ENCODE results near the gene RAVER2. TPM values are rescaled to one million over a fixed set of nuclear protein-coding genes. Genes with fewer than 3 reads are reported as not detected.

Gene RAVER2
- total and polyA plus RNA-seq, 10 of the 15 experiments (the other 5 are each of a cell fraction or from before 2014, with no cell fraction given), result 0.09 to 0.59 (median 0.41) TPM; not detected in 2

DNA sequence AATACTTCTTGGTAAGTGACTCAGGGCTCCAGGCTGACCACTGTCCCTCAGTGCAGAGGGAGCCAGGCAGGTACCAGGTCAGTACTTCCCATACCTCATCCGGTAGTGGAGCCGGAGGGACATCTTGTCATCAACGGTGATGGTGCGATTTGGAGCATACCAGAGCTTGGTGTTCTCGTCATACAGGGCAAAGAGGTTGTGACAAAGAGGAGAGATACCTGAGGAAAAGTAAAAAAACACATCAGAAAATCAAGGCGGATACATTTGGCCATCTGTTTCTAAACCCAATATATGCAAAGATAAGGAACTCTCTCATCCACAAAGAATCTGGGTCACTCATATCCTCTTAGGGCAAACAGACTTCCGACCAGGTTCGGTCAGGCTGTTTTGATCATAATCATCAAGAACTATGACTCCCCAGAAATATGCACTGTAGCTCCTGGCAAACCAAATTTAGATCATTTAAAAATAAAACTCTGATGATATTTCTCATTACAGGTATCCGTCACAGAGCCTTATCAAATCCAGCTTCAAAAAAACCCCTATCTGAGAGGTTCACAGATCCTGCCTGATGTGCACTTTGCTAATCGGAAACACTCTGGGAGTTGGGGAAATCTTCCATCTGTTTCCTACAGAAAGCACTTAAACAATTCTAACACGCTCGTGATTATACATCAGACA, 134.2 kb downstream of the RAVER2 start:
- no peak overlapping the region for H2AFZ ChIP-seq (ENCODE audit: control insufficient read depth, low read depth, low read length)
- POLR2A ChIA-PET, result no interaction called here
- no peaks in the 10 kb centered on the region for H3K9me3 ChIP-seq (replicated peaks; ENCODE audit: control insufficient read depth, insufficient read depth, low read length)
- in situ Hi-C loops (cut with MboI) (no loop called here), intact Hi-C loops (cut with micrococcal nuclease; ENCODE audit: unreplicated experiment) (no loop called here)
- H3K36me3 ChIP-seq (ENCODE audit: control insufficient read depth in 2 of 2, insufficient read depth in 2 of 2, low read length in 1 of 2), result peaks cover 8 to 23% of the 10 kb centered on the region in 2 experiments; a peak in 3 of 4 replicates
- no peak for DNase-seq (ENCODE audit: low read depth, low spot score)
- H3K4me3 ChIP-seq, result no peak overlapping the region
- no peak for TF ChIP-seq EED (IDR thresholded peaks at IDR 0.05; ENCODE audit: low read depth)
- H3K4me1 ChIP-seq (ENCODE audit: control insufficient read depth, insufficient read depth, low read length), result peaks cover 30% of the 10 kb centered on the region
- no peak overlapping the region for H3K9ac ChIP-seq (ENCODE audit: control insufficient read depth, insufficient read depth, low read length)
- H3K79me2 ChIP-seq (ENCODE audit: control insufficient read depth, insufficient read depth, low read length), result no peaks in the 10 kb centered on the region; the same call in none of the 2 replicates
- no peak for ATAC-seq
- no peaks in the 10 kb centered on the region for H3K27me3 ChIP-seq (replicated peaks in 1 of 2; ENCODE audit: control insufficient read depth in 2 of 2, insufficient read depth in 2 of 2, low read length in 1 of 2)
- 99% methylated on average over 12 of the region's 12 CpGs for WGBS (ENCODE audit: insufficient coverage, insufficient replicate concordance, low lambda C conversion rate, missing lambda C conversion rate)
- FAIRE-seq, result no peak
- SMC1A ChIA-PET (ENCODE audit: uncharacterized antibody, unreplicated experiment), result interaction anchor here (1.0 to 4.2 kb wide), 2 partner anchors 14 to 16 kb away, joined by 4 to 17 read pairs; no protein-coding TSS in a partner anchor
- no TSS peak for BruUV-seq (replicated peaks)
- RAD21 ChIA-PET (ENCODE audit: unreplicated experiment), result no interaction called here
- H3K27ac ChIP-seq (ENCODE audit: control insufficient read depth, insufficient read depth), result no peak overlapping the region
- no peaks in the 10 kb centered on the region; the same call in 1 of the 2 replicates for H4K20me1 ChIP-seq (ENCODE audit: control insufficient read depth, insufficient read depth)
- H3K4me2 ChIP-seq (ENCODE audit: control insufficient read depth, insufficient read depth), result no peak overlapping the region
- CTCF ChIA-PET, result interaction anchor here (2.0 kb wide), 1 partner anchor 56 kb away, joined by 5 read pairs; no protein-coding TSS in a partner anchor

DNA sequence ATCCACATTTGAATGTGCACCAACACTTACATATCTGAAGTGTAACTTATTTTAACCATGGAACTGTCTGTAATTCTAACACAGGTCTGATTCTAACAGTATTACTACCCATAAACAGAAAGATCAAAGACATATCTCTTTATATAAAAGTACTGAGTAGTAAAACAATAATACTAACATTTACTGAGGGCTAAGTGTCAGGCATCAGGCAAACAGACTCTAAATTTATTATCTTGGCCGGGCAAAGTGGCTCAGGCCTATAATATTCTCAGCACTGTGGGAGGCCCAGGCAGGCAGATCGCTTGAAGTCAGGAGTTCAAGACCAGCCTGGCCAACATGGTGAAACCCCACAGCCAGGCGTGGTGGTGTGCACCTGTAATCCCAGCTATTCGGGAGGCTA, 135.6 kb downstream of the RAVER2 start:
- 92% methylated on average over 4 of the region's 4 CpGs for WGBS (ENCODE audit: insufficient coverage, insufficient replicate concordance, low lambda C conversion rate, missing lambda C conversion rate)
- in situ Hi-C loops (cut with MboI), result no loop called here
- ChIA-PET SMC1A (ENCODE audit: uncharacterized antibody, unreplicated experiment) (interaction anchor here (4.2 kb wide), 1 partner anchor 14 kb away, joined by 17 read pairs; no protein-coding TSS in a partner anchor), POLR2A (no interaction called here), CTCF (no interaction called here), RAD21 (ENCODE audit: unreplicated experiment) (no interaction called here)
- no peak overlapping the region for H3K4me3 ChIP-seq
- no peak overlapping the region for H3K27ac ChIP-seq (ENCODE audit: control insufficient read depth, insufficient read depth)
- peaks cover 30% of the 10 kb centered on the region for H3K4me1 ChIP-seq (ENCODE audit: control insufficient read depth, insufficient read depth, low read length)
- H2AFZ ChIP-seq (ENCODE audit: control insufficient read depth, low read depth, low read length), result no peak overlapping the region
- no peaks in the 10 kb centered on the region for H3K27me3 ChIP-seq (replicated peaks in 1 of 2; ENCODE audit: control insufficient read depth in 2 of 2, insufficient read depth in 2 of 2, low read length in 1 of 2)
- no peaks in the 10 kb centered on the region for H3K9me3 ChIP-seq (replicated peaks; ENCODE audit: control insufficient read depth, insufficient read depth, low read length)
- TF ChIP-seq, protein P1, sequence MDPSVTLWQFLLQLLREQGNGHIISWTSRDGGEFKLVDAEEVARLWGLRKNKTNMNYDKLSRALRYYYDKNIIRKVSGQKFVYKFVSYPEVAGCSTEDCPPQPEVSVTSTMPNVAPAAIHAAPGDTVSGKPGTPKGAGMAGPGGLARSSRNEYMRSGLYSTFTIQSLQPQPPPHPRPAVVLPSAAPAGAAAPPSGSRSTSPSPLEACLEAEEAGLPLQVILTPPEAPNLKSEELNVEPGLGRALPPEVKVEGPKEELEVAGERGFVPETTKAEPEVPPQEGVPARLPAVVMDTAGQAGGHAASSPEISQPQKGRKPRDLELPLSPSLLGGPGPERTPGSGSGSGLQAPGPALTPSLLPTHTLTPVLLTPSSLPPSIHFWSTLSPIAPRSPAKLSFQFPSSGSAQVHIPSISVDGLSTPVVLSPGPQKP (IDR thresholded peaks at IDR 0.05; ENCODE audit: low read depth, low read length), result no peak
- TF ChIP-seq, protein P2, sequence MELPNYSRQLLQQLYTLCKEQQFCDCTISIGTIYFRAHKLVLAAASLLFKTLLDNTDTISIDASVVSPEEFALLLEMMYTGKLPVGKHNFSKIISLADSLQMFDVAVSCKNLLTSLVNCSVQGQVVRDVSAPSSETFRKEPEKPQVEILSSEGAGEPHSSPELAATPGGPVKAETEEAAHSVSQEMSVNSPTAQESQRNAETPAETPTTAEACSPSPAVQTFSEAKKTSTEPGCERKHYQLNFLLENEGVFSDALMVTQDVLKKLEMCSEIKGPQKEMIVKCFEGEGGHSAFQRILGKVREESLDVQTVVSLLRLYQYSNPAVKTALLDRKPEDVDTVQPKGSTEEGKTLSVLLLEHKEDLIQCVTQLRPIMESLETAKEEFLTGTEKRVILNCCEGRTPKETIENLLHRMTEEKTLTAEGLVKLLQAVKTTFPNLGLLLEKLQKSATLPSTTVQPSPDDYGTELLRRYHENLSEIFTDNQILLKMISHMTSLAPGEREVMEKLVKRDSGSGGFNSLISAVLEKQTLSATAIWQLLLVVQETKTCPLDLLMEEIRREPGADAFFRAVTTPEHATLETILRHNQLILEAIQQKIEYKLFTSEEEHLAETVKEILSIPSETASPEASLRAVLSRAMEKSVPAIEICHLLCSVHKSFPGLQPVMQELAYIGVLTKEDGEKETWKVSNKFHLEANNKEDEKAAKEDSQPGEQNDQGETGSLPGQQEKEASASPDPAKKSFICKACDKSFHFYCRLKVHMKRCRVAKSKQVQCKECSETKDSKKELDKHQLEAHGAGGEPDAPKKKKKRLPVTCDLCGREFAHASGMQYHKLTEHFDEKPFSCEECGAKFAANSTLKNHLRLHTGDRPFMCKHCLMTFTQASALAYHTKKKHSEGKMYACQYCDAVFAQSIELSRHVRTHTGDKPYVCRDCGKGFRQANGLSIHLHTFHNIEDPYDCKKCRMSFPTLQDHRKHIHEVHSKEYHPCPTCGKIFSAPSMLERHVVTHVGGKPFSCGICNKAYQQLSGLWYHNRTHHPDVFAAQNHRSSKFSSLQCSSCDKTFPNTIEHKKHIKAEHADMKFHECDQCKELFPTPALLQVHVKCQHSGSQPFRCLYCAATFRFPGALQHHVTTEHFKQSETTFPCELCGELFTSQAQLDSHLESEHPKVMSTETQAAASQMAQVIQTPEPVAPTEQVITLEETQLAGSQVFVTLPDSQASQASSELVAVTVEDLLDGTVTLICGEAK (IDR thresholded peaks at IDR 0.05; ENCODE audit: borderline replicate concordance), result no peak
- TF ChIP-seq EZH2 (IDR thresholded peaks at IDR 0.05; ENCODE audit: borderline replicate concordance, control insufficient read depth, low read depth, low read length), result no peak
- no peak for TF ChIP-seq FOXM1 (IDR thresholded peaks at IDR 0.05; ENCODE audit: low read depth, low read length)
- no peak for TF ChIP-seq SMC3 (IDR thresholded peaks at IDR 0.05; ENCODE audit: borderline replicate concordance, low read length)
- no peak for TF ChIP-seq CHD1 (IDR thresholded peaks at IDR 0.05; ENCODE audit: low read depth, low read length)
- no peak for TF ChIP-seq CBFB (IDR thresholded peaks at IDR 0.05; ENCODE audit: low read depth)
- TF ChIP-seq PAX5 (IDR thresholded peaks at IDR 0.05; ENCODE audit: borderline replicate concordance, low read depth, low read length), result no peak
- no peak for TF ChIP-seq STAT3 (IDR thresholded peaks at IDR 0.05; ENCODE audit: low read depth, low read length)
- H4K20me1 ChIP-seq (ENCODE audit: control insufficient read depth, insufficient read depth), result no peaks in the 10 kb centered on the region; the same call in 1 of the 2 replicates
- H3K36me3 ChIP-seq (ENCODE audit: control insufficient read depth in 2 of 2, insufficient read depth in 2 of 2, low read length in 1 of 2), result peaks cover 4 to 20% of the 10 kb centered on the region in 2 experiments; a peak in 3 of 4 replicates
- intact Hi-C loops (cut with micrococcal nuclease; ENCODE audit: unreplicated experiment), result no loop called here
- no TSS peak for BruUV-seq (replicated peaks)
- ATAC-seq (no peak), FAIRE-seq (no peak), DNase-seq (ENCODE audit: low read depth, low spot score) (no peak)
- no peak overlapping the region for H3K9ac ChIP-seq (ENCODE audit: control insufficient read depth, insufficient read depth, low read length)
- H3K4me2 ChIP-seq (ENCODE audit: control insufficient read depth, insufficient read depth), result no peak overlapping the region
- H3K79me2 ChIP-seq (ENCODE audit: control insufficient read depth, insufficient read depth, low read length), result no peaks in the 10 kb centered on the region; the same call in none of the 2 replicates

Measured in GM12878 (cell line).